SKM-1 treated with dmso at 0.1 percent for 144 hours (cell line): ENCODE measurements around the gene EHD1.
"Not testable (repeated sequence)": the region's sequence is repeated elsewhere in the genome, so short reads cannot be mapped to it uniquely, and the experiment has no call there.

ENCODE experiments used
- DNase-seq: peaks from one replicate; lab custom pipeline; 2025; ENCODE audit not compliant: unreplicated experiment; lab: John Stamatoyannopoulos, UW

EHD1 gene

DNA sequence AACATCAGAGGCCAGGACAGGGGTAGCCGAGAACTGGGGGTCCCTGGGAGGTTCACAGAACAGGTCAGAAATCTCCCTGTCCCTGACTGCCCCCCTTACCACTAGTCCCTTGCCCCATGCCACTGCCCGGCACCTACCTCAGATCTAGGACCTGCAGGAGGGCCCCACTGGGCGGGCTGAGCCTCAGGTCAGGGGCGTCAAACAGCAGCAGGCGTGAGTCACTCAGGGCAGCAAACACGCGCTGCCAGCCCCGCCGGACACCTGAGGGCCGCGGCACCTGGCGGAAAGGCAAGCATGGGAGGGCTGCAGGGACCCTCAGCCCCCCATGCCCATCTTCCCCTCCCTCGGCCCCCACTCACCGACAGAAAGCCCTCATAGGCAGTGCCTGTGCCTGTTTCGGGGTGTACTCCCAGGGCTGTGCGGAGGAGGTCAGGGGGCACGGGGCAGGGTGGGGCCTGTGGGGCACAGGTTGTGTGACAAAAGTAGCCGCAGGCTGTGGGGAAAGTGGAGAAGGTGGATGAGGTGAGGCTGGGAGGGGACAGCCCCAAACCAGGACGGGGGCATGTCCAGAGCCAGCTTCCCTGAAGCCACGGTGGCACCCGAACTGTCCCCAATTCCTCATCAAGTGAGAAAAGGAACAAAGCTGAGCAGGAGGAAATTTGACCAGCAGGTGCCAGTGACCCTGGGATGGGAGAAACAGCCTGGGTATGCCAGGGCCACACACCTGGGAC, 45.8 kb downstream of the EHD1 start:
- DNase-seq = no peak

DNA sequence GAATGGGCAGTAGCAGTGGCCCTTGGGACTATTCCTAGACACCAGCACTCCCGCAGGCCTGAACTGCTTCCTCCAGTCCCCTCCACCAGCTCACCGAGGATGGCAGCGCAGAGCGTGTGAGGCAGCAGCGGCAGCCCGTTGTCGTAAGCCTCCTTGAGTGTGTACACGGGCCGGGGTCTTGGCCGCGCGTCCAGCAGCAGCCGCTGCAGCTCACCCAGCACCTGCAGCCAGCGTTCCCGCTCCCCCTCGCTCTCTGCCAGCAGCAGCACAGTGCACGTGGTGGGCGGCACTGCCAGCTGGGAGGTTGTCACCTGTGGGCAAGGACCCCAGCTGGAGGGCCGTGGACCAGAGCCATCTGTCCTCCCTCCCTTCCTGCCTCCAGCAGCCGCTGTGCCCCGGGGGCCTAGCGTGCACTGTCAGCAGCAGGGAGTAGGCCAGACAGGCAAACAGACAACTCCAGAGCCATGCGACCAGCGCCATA, 47.0 kb downstream of the EHD1 start:
- DNase-seq = no peak

DNA sequence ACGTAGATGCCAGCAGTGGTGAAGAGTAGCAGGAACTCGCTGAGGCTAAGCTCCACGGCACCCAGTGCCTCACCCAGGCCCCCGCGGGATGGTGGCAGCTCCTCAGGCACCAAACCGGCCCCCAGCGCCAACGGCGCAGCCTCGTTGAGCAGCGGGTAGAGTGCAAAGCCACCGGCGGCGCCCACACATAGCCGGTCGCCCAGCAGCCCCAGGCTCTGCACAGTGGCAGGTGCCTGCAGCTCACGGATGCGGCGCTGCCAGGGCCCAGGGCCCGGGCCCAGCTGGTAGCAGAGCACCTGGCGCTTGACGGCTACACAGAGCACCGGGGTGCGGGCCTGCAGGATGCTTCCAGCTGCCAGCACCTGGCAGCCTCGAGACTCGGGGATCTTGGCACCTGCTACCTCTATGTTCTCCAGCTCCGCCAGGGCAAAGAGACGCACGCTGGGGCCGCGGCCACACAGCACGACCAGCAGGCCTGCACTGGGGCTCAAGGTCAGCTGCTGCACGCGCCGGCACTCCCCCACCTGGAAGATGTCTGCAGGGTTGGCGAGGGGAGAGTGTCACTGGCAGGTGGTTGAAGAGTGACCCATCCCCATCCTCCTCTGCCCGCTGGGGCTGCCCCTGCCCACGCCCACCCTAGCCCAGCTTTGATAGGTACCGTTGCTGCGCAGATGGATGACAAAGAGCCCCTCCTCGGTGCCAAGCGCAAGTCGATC, 48.7 kb downstream of the EHD1 start:
- DNase-seq = no peak

GRCh38 chr11:64827451-64827839, 51.0 kb downstream of the EHD1 start:
- DNase-seq = no peak

- DNase-seq = no peak
Observed at GRCh38 chr11:64826578-64827450, 51.6 kb downstream of the EHD1 start.

DNA sequence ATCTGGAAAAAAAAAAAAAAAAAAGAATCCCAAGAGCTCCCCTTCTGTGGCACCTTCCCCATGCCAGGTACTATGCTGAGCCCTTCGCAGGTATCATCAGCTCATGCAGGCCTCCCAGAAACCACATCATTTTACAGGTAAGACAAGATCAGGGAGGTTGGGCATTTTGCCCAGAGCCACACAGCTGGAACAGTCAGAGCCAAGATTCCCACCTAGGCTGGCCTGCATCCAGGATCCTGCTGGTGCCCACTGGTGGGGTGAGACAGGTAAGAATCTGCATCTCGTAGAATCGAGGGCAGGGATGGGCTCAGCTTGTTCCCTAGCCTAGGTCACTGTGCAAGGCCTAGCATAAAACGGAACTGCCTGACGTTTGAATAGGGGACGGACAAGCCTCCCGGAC, 52.4 kb downstream of the EHD1 start:
- DNase-seq = no peak

DNA sequence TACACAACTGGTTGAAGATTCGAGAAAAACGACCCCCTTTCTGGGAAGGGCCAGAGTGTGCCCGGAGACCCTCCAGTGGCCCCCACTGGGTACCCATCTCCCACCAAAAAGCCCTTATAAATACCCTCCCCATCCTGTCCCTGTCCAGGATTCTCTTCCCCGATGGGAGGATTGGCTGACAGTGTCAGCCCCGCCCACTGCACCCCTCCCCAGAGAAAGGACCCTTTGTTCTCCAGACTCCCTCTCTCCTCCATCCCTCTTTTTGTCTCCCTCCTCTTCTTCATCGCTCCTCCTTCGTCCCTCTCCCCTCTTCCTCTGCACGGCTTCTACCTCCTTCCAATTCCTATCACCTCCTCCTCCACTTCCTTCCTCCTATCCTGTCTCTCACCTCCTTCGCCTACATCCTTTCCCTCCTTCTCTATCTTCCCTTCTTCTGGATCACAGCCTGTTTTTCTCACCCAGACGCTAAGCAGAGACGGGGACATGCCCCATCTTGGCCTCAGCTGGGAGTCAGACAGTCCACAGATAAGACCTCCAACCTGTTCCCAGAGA, 54.8 kb downstream of the EHD1 start:
- no peak for DNase-seq

GRCh38 chr11:64817476-64817875, 60.9 kb downstream of the EHD1 start:
- no peak for DNase-seq

DNA sequence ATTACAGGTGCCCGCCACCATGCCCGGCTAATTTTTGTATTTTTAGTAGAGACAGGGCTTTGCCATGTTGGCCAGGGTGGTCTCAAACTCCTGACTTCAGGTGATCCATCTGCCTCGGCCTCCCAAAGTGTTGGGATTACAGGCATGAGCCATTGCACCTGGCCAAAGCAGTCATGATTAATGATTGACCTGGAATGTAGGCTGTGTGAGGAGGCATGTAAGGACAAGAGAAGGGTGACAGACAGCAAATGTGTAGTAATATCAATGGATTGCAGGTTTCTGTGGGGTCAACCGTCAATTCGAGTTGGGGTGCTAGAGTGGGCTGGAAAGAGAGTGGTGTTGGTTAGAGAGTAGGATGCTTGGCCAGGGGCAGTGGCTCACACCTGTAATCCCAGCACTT, 63.0 kb downstream of the EHD1 start:
- not testable (repeated sequence) for DNase-seq

DNA sequence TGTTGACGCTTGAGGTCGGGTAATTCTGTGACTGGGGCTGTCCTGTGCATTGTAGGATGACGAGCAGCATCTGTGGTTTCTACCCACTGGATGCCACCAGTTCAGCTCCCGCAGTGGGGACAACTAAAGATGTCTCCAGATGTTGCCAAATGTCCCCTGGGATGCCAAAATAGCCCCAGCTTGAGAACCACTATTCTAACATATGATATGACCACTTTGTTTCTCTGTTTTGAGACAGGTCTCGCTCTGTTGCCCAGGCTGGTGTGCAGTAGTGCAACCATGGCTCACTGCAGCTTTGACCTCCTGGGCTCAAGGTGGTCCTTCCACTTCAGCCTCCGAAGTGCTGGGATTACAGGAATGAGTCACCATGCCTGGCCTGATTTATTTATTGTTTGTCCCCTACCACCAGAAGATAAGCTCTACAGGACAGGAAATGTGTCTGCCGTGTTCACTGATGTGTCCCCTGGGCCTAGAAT, 63.7 kb downstream of the EHD1 start:
- DNase-seq = no peak

GRCh38 chr11:64813826-64814225, 64.6 kb downstream of the EHD1 start:
- DNase-seq = no peak

DNA sequence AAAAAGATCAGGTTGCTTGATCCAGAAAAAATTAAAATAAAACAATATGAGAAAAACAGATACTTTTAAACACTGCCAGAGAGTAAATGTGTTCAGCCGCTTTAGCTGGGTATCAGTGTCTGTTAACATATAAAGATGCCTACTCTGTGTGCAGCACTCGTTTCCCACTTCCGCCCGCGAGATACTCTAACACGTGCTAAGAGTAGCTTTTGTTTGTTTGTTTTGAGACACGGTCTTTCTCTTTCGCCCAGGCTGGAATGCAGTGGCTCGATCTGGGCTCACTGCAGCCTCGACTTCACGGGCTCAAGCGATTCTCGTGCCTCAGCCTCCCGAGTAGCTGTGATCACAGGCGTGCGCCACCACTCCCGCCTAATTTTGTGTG, 67.5 kb downstream of the EHD1 start:
- no peak for DNase-seq

- peak; percentile 95 for DNase-seq
Observed at GRCh38 chr11:64810271-64810890, 68.0 kb downstream of the EHD1 start, which contains the start of gene MEN1. TSS of gene MEN1 (minus strand) at chr11:64810551. CDS start at chr11:64810109, 442 bp downstream.

DNA sequence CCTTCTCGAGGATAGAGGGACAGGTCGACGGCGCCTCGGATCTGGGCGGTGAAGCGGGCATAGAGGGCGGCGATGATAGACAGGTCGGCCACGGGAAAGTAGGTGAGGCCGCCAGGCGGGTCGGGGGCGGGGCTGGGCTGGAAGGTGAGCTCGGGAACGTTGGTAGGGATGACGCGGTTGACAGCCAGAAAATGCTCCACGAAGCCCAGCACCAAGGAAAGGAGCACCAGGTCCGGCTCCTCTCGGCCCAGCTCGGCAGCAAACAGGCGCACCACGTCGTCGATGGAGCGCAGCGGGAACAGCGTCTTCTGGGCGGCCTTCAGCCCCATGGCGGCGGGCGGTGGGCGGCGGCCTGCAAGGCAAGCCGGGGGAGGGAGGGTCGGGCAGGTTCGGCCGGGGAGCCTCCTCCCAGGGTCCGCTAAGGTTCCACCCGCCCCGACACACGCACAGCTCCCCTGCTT, 68.6 kb downstream of the EHD1 start:
- no peak for DNase-seq

- DNase-seq = no peak
Observed at GRCh38 chr11:64805481-64805880, 72.9 kb downstream of the EHD1 start.

- no peak for DNase-seq
Observed at GRCh38 chr11:64804346-64805210, 73.8 kb downstream of the EHD1 start.

- no peak for DNase-seq
Observed at GRCh38 chr11:64803846-64804345, 74.5 kb downstream of the EHD1 start.

GRCh38 chr11:64803158-64803845, 75.1 kb downstream of the EHD1 start, which contains the start of gene MAP4K2:
TSS of gene MAP4K2 (minus strand) at chr11:64803214. CDS start at chr11:64803149, 65 bp downstream.
- peak; percentile 73 for DNase-seq
